ENCODE data around the gene TENM4. TPM values are rescaled to one million over a fixed set of nuclear protein-coding genes. Genes with fewer than 3 reads are reported as not detected.

TENM4 gene
- total and polyA plus RNA-seq, 4 donors = 0.02 to 0.33 (median 0.14) TPM

DNA sequence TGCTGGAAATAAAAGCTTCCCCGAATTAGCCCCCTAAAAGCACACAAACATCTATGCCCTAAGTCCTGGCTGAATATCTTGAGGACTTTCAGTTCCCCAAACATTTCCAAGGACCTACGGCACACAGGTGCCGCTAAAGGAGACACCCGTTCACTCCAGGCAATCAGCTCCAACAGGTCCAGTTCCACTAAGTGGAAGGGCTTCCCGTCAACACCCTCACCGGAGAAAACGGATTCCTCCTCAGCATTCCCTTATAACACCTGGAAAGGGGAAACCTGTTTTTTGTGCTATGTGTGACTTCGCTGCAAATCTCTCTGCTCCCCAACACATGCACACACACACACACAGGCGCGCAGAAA lies 3.9 kb downstream of the TENM4 start:
- H3K9me3 ChIP-seq (ENCODE audit: control insufficient read depth in 4 of 4, low read length in 3 of 4) = no peaks in the 10 kb centered on the region
- peaks cover 21 to 47% (median 27%) of the 10 kb centered on the region in 4 donors for H3K4me1 ChIP-seq (ENCODE audit: control insufficient read depth in 4 of 4, insufficient read depth in 4 of 4, low read length in 3 of 4)
- 13% methylated on average over 10 of the region's 10 CpGs for WGBS
- H3K27ac ChIP-seq (ENCODE audit: low read depth in 1 of 2, low read length in 2 of 2) = no peak overlapping the region
- TF ChIP-seq SP1 (IDR thresholded peaks at IDR 0.05) (no peak), FOXA2 (IDR thresholded peaks at IDR 0.05) (no peak), HNF4A (conservative IDR thresholded peaks at IDR 0.05) (no peak), GABPA (IDR thresholded peaks at IDR 0.05 in 1 of 2, conservative IDR thresholded peaks at IDR 0.05 in 1 of 2) (no peak), HNF4G (IDR thresholded peaks at IDR 0.05) (no peak), EGR1 (IDR thresholded peaks at IDR 0.05; ENCODE audit: low read depth in 2 of 2) (no peak), TAF1 (conservative IDR thresholded peaks at IDR 0.05) (no peak), RXRA (IDR thresholded peaks at IDR 0.05) (no peak), JUND (IDR thresholded peaks at IDR 0.05) (no peak), NR2F2 (IDR thresholded peaks at IDR 0.05) (no peak), RAD21 (IDR thresholded peaks at IDR 0.05) (no peak), YY1 (IDR thresholded peaks at IDR 0.05) (no peak)
- TF ChIP-seq, protein P1, sequence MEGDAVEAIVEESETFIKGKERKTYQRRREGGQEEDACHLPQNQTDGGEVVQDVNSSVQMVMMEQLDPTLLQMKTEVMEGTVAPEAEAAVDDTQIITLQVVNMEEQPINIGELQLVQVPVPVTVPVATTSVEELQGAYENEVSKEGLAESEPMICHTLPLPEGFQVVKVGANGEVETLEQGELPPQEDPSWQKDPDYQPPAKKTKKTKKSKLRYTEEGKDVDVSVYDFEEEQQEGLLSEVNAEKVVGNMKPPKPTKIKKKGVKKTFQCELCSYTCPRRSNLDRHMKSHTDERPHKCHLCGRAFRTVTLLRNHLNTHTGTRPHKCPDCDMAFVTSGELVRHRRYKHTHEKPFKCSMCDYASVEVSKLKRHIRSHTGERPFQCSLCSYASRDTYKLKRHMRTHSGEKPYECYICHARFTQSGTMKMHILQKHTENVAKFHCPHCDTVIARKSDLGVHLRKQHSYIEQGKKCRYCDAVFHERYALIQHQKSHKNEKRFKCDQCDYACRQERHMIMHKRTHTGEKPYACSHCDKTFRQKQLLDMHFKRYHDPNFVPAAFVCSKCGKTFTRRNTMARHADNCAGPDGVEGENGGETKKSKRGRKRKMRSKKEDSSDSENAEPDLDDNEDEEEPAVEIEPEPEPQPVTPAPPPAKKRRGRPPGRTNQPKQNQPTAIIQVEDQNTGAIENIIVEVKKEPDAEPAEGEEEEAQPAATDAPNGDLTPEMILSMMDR (IDR thresholded peaks at IDR 0.05; ENCODE audit: low read depth, low read length, missing input control) = no peak
- TF ChIP-seq, protein P2, sequence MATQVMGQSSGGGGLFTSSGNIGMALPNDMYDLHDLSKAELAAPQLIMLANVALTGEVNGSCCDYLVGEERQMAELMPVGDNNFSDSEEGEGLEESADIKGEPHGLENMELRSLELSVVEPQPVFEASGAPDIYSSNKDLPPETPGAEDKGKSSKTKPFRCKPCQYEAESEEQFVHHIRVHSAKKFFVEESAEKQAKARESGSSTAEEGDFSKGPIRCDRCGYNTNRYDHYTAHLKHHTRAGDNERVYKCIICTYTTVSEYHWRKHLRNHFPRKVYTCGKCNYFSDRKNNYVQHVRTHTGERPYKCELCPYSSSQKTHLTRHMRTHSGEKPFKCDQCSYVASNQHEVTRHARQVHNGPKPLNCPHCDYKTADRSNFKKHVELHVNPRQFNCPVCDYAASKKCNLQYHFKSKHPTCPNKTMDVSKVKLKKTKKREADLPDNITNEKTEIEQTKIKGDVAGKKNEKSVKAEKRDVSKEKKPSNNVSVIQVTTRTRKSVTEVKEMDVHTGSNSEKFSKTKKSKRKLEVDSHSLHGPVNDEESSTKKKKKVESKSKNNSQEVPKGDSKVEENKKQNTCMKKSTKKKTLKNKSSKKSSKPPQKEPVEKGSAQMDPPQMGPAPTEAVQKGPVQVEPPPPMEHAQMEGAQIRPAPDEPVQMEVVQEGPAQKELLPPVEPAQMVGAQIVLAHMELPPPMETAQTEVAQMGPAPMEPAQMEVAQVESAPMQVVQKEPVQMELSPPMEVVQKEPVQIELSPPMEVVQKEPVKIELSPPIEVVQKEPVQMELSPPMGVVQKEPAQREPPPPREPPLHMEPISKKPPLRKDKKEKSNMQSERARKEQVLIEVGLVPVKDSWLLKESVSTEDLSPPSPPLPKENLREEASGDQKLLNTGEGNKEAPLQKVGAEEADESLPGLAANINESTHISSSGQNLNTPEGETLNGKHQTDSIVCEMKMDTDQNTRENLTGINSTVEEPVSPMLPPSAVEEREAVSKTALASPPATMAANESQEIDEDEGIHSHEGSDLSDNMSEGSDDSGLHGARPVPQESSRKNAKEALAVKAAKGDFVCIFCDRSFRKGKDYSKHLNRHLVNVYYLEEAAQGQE (IDR thresholded peaks at IDR 0.05) = no peak
- TF ChIP-seq, protein P3, sequence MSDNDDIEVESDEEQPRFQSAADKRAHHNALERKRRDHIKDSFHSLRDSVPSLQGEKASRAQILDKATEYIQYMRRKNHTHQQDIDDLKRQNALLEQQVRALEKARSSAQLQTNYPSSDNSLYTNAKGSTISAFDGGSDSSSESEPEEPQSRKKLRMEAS (IDR thresholded peaks at IDR 0.05) = no peak
- TF ChIP-seq, protein P4, sequence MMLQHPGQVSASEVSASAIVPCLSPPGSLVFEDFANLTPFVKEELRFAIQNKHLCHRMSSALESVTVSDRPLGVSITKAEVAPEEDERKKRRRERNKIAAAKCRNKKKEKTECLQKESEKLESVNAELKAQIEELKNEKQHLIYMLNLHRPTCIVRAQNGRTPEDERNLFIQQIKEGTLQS (IDR thresholded peaks at IDR 0.05) = no peak
- TF ChIP-seq, protein P5, sequence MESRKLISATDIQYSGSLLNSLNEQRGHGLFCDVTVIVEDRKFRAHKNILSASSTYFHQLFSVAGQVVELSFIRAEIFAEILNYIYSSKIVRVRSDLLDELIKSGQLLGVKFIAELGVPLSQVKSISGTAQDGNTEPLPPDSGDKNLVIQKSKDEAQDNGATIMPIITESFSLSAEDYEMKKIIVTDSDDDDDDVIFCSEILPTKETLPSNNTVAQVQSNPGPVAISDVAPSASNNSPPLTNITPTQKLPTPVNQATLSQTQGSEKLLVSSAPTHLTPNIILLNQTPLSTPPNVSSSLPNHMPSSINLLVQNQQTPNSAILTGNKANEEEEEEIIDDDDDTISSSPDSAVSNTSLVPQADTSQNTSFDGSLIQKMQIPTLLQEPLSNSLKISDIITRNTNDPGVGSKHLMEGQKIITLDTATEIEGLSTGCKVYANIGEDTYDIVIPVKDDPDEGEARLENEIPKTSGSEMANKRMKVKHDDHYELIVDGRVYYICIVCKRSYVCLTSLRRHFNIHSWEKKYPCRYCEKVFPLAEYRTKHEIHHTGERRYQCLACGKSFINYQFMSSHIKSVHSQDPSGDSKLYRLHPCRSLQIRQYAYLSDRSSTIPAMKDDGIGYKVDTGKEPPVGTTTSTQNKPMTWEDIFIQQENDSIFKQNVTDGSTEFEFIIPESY (IDR thresholded peaks at IDR 0.05) = no peak
- peak overlapping the region in 1 of 3 donors; percentile 49 for H3K4me3 ChIP-seq (ENCODE audit: low read depth in 1 of 3, low read length in 3 of 3)
- H3K9ac ChIP-seq (ENCODE audit: low read depth in 1 of 2, low read length in 2 of 2) = no peak overlapping the region
- DNase-seq (ENCODE audit: low spot score) = no peak
- no peaks in the 10 kb centered on the region for H3K36me3 ChIP-seq (ENCODE audit: control insufficient read depth in 4 of 4, insufficient read depth in 3 of 4, low read depth in 1 of 4, low read length in 3 of 4)
- H3K27me3 ChIP-seq (ENCODE audit: control insufficient read depth in 4 of 4, insufficient read depth in 4 of 4, low read length in 3 of 4) = peaks cover 8 to 34% (median 26%) of the 10 kb centered on the region in 4 donors
